Peyer's patch (tissue), 4 donors: ENCODE measurements around the gene HS2ST1. TPM values are rescaled to one million over a fixed set of nuclear protein-coding genes. Genes with fewer than 3 reads are reported as not detected.

ENCODE experiments used
- DNase-seq, 3 donors: peaks; one replicate each; pipeline ENCODE4 v3.0.0-alpha.2; 2017 to 2019
- H3K27ac ChIP-seq, 4 donors: fragments of 200-600 bp; sonication (generic); one replicate each; pipeline ENCODE4 v1.5.1; 2016 to 2019
- H3K27me3 ChIP-seq, 2 donors: fragments of 200-600 bp; sonication (generic); one replicate each; pipeline ENCODE4 v1.5.1; 2019
- H3K36me3 ChIP-seq, 3 donors: fragments of 200-600 bp; sonication (generic); one replicate each; pipeline ENCODE4 v1.5.1; 2016 to 2019
- H3K4me1 ChIP-seq, 4 donors: fragments of 200-600 bp; sonication (generic); one replicate each; pipeline ENCODE4 v1.5.1; 2016 to 2019
- H3K4me3 ChIP-seq, 4 donors: fragments of 200-600 bp; sonication (generic); 1 replicate in 3 of 4; 2 replicates in 1 of 4; pipeline ENCODE4 v1.5.1; 2016 to 2019; ENCODE audit warnings: mild to moderate bottlenecking in 1 of 4
- H3K9me3 ChIP-seq, 4 donors: fragments of 200-600 bp; sonication (generic); one replicate each; pipeline ENCODE4 v1.5.1; 2016 to 2019; ENCODE audit warnings: mild to moderate bottlenecking in 1 of 4
- CTCF ChIP-seq, 6 experiments: fragments of 450-650 bp in 4 of 6; fragments of 200-600 bp in 2 of 6; sonication (generic) in 1 of 6; IDR thresholded peaks; one replicate each; pipeline ENCODE4 v1.5.1; 2017 to 2019; ENCODE audit warnings: antibody characterized with exemption in 6 of 6, mild to moderate bottlenecking in 3 of 6, moderate library complexity in 1 of 6
- POLR2A ChIP-seq, 2 donors: fragments of 450-650 bp; IDR thresholded peaks; one replicate each; pipeline ENCODE4 v1.5.1; 2017; ENCODE audit warnings: antibody characterized with exemption in 2 of 2, mild to moderate bottlenecking in 2 of 2, moderate library complexity in 2 of 2
- total RNA-seq, 4 donors: library from RNA; depleted of rRNA; stranded (reverse); fragments of >200 nt; gene quantifications; one replicate each; pipeline ENCODE4 v1.1.0, GENCODE V29; 2016

The HS2ST1 gene
- total RNA-seq, 4 donors from 2014 or later: 9.1 to 14.9 (median 10.3) TPM

DNA sequence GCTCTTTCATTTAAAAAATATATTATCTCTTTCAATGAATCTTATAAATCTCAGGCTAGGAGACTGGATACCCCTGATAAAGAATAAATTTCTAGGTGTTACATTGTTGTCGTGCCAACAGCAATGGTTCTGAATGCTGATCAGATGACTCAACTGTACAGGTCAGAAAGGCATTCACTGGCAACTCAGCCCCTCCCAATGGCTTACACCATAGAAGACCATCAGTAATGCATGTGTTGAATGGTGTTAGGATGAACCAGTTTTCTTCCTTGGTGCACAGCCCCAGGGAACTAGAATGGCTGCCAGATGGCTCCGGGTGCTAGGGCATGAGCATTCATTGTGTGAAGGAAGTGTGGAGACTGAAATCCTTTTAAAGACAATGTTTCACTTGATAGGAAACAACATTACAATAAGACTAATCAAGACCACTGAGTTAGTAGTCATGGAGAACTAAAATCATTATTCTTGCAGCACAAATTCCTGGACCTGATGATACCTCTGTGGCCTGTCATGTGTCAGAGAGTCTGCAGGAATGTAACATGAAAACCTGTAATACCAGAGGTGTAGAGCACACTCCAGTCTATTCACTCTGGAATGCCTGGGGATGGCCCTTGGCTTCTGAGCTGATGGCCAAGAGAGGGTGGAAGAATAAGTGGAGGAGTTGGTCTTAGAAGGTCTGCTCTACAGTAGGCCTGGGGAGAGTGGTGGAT lies 226.6 kb downstream of the HS2ST1 start:
- Histone ChIP-seq H3K36me3 (no peaks in the 10 kb centered on the region), H3K27ac (no peak overlapping the region), H3K4me1 (no peaks in the 10 kb centered on the region), H3K4me3 (no peak overlapping the region), H3K9me3 (no peaks in the 10 kb centered on the region), H3K27me3 (no peaks in the 10 kb centered on the region)
- DNase-seq: no peak
- TF ChIP-seq CTCF (IDR thresholded peaks at IDR 0.05) (no peak), POLR2A (IDR thresholded peaks at IDR 0.05) (no peak)

GRCh38 chr1:87141556-87141955 lies 227.1 kb downstream of the HS2ST1 start:
- TF ChIP-seq CTCF (IDR thresholded peaks at IDR 0.05) (no peak), POLR2A (IDR thresholded peaks at IDR 0.05) (no peak)
- no peaks in the 10 kb centered on the region for H3K36me3 ChIP-seq
- H3K27ac ChIP-seq: no peak overlapping the region
- H3K4me3 ChIP-seq: no peak overlapping the region
- H3K27me3 ChIP-seq: no peaks in the 10 kb centered on the region
- no peaks in the 10 kb centered on the region for H3K9me3 ChIP-seq
- no peaks in the 10 kb centered on the region for H3K4me1 ChIP-seq
- no peak for DNase-seq

DNA sequence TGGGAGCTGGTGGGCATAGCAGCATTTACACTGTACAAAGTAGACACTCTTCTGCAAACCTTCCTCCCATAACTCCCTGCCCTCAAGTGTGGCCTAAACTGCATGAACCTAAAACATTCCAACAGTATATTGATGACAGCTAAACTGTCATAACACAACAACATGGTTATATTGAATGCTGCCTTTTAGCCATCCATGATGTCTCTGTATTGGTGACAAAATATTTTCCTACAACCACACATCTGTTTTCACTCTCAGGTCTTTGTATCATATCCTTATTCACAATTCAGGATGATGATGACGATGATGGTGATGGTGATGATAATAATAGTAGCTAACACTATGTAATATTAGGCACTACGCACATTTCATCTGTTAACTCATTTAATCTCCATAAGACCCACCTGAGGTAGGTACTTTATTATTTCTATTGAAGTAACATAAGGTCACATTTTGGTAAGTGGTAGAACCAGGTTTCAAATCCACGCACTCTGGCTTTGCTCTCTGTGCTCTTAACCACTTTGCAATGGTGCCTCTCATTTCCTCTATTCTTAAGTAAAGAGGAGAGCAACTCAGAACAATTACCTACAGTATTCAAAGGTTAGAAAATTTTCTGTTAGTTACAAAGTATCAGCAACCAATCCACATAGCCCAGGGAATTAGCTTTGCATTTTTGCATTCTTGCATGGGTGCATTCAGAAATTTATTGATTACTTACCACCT lies 229.1 kb downstream of the HS2ST1 start:
- Histone ChIP-seq H3K27ac (no peak overlapping the region), H3K36me3 (no peaks in the 10 kb centered on the region), H3K27me3 (no peaks in the 10 kb centered on the region), H3K4me1 (peaks cover 0 to 2% (median 0%) of the 10 kb centered on the region in 4 donors), H3K9me3 (no peaks in the 10 kb centered on the region), H3K4me3 (no peak overlapping the region)
- TF ChIP-seq POLR2A (IDR thresholded peaks at IDR 0.05) (no peak), CTCF (IDR thresholded peaks at IDR 0.05) (no peak)
- DNase-seq: no peak

- no peak overlapping the region for H3K4me3 ChIP-seq
- peaks cover 0 to 11% (median 0%) of the 10 kb centered on the region in 4 donors for H3K4me1 ChIP-seq
- no peaks in the 10 kb centered on the region for H3K9me3 ChIP-seq
- DNase-seq: no peak
- H3K27ac ChIP-seq: no peak overlapping the region
- no peaks in the 10 kb centered on the region for H3K27me3 ChIP-seq
- no peaks in the 10 kb centered on the region for H3K36me3 ChIP-seq
- TF ChIP-seq POLR2A (IDR thresholded peaks at IDR 0.05) (no peak), CTCF (IDR thresholded peaks at IDR 0.05) (no peak)
Observed at GRCh38 chr1:87144316-87144895, 230.0 kb downstream of the HS2ST1 start.

- Histone ChIP-seq H3K4me1 (peaks cover 0 to 11% (median 0%) of the 10 kb centered on the region in 4 donors), H3K9me3 (no peaks in the 10 kb centered on the region), H3K36me3 (no peaks in the 10 kb centered on the region), H3K27me3 (no peaks in the 10 kb centered on the region), H3K27ac (no peak overlapping the region), H3K4me3 (no peak overlapping the region)
- no peak for DNase-seq
- TF ChIP-seq CTCF (IDR thresholded peaks at IDR 0.05) (no peak), POLR2A (IDR thresholded peaks at IDR 0.05) (no peak)
Observed at GRCh38 chr1:87144981-87145380, 230.5 kb downstream of the HS2ST1 start.
